ENCODE results near the gene TOMM40. TPM values are rescaled to one million over a fixed set of nuclear protein-coding genes. Genes with fewer than 3 reads are reported as not detected.

TOMM40 gene
- total and polyA plus RNA-seq, 9 of the 15 experiments (the other 6 are each of a cell fraction or from before 2014, with no cell fraction given): 0.89 to 290 (median 160) TPM

DNA sequence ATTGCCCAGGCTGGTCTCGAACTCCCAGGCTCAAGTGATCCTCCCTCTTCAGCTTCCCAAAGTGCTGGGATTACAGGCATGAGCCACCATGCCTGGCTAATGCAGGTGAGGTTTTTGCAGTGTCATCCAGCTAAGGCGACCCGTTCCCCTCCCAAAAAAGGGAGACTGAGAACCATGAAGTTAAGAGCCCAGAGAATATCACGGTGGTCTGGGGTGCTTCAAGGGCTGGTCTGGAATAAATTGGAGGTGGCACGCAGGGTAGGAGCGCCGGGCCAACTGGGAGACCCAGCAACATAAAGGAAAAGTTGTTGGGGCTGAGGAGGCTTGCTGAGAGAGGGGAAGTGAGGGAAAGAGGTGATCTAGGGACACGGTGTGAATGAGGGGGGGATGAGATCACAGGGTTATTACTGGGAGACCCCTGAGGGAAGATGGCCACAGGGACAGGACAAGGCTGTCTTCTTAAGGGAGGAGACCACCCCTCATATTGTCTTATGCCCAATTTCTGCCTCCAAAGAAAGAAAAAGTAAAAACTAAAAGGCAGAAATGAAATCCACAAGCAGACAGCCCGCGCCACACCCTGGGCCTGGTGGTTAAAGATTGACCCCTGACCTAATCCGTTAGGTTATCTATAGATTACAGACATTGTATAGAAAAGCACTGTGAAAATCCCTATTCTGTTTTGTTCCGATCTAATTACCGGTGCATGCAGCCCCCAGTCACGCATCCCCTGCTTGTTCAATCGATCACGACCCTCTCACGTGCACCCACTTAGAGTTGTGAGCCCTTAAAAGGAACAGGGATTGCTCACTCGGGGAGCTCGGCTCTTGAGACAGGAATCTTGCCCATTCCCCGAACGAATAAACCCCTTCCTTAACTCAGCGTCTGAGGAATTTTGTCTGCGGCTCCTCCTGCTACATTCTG is 22.7 kb downstream of the TOMM40 start (continued):
- TF ChIP-seq NRF1 (conservative IDR thresholded peaks at IDR 0.05 in 1 of 2, IDR thresholded peaks at IDR 0.05 in 1 of 2): peak in 1 of 2 experiments; percentile 32; a peak in 1 of 4 replicates
- peak; percentile 72 for TF ChIP-seq HDAC3 (IDR thresholded peaks at IDR 0.05; ENCODE audit: borderline replicate concordance, partially characterized antibody)
- TF ChIP-seq EP300 (IDR thresholded peaks at IDR 0.05; ENCODE audit: low read length): peak; percentile 87
- peak in 1 of 2 experiments; percentile 49; a peak in 1 of 4 replicates for TF ChIP-seq ZNF639 (CRISPR knock-in tag; conservative IDR thresholded peaks at IDR 0.05 in 1 of 2, IDR thresholded peaks at IDR 0.05 in 1 of 2)
- peak in 1 of 2 experiments; percentile 9; a peak in 1 of 4 replicates for TF ChIP-seq MAZ (CRISPR knock-in tag; conservative IDR thresholded peaks at IDR 0.05 in 1 of 2, IDR thresholded peaks at IDR 0.05 in 1 of 2)
- TF ChIP-seq ZNF695 (CRISPR knock-in tag; IDR thresholded peaks at IDR 0.05): 0 out of 2 replicates have a peak, but pooled peaks have one; percentile 8
- TF ChIP-seq SOX6 (IDR thresholded peaks at IDR 0.05): peak; percentile 92
- peak; percentile 95 for TF ChIP-seq NFE2 (IDR thresholded peaks at IDR 0.05; ENCODE audit: low read depth)
- TF ChIP-seq DDX20 (tag; IDR thresholded peaks at IDR 0.05; ENCODE audit: low read depth): 0 out of 2 replicates have a peak, but pooled peaks have one; percentile 14
- peak; percentile 70 for TF ChIP-seq MTA2 (IDR thresholded peaks at IDR 0.05; ENCODE audit: low read depth)

Data from K562 (cell line).